HL-60 (cell line): ENCODE measurements around the gene SLC41A3.

Experiments used
- DNase-seq, 2 experiments: peaks; one replicate each; pipeline ENCODE4 v3.0.0-alpha.2; 2010 to 2020; ENCODE audit warnings: low read depth in 1 of 2, low spot score in 1 of 2
- H3K27ac ChIP-seq: fragments of 250-450 bp; sonication (Bioruptor Pico); replicated peaks from 2 replicates; pipeline ENCODE4 v1.5.1; 2020; ENCODE audit warnings: mild to moderate bottlenecking, moderate library complexity
- H3K27me3 ChIP-seq: fragments of 250-450 bp; sonication (Bioruptor Pico); 2 replicates; pipeline ENCODE4 v1.5.1; 2021; ENCODE audit warnings: mild to moderate bottlenecking, moderate library complexity; ENCODE audit not compliant: insufficient read depth, poor library complexity, severe bottlenecking
- H3K4me3 ChIP-seq: replicated peaks from 2 replicates; pipeline ENCODE4 v1.5.1; 2011; ENCODE audit warnings: mild to moderate bottlenecking, control low read depth, low read length; ENCODE audit not compliant: insufficient read depth
- GABPA ChIP-seq: IDR thresholded peaks from 2 replicates; pipeline ENCODE4 v1.6.1; 2012; ENCODE audit warnings: low read depth
- POLR2AphosphoS5 ChIP-seq: IDR thresholded peaks from 2 replicates; pipeline ENCODE4 v1.6.1; 2012; ENCODE audit warnings: low read depth
- REST ChIP-seq: IDR thresholded peaks from 2 replicates; pipeline ENCODE4 v1.6.1; 2012; ENCODE audit warnings: low read depth; ENCODE audit not compliant: insufficient replicate concordance
- SPI1 ChIP-seq: IDR thresholded peaks from 2 replicates; pipeline ENCODE4 v1.6.1; 2012; ENCODE audit warnings: low read depth, mild to moderate bottlenecking, borderline replicate concordance
- TF ChIP-seq, protein P1 (sequence below): IDR thresholded peaks from one replicate; pipeline ENCODE4 v1.5.1; 2011; ENCODE audit warnings: low read length, control low read depth, inconsistent platforms; ENCODE audit not compliant: insufficient read depth

The SLC41A3 gene

GRCh38 chr3:126008219-126008618, 75.7 kb downstream of the SLC41A3 start:
- TF ChIP-seq SPI1 = no peak
- TF ChIP-seq, protein P1, sequence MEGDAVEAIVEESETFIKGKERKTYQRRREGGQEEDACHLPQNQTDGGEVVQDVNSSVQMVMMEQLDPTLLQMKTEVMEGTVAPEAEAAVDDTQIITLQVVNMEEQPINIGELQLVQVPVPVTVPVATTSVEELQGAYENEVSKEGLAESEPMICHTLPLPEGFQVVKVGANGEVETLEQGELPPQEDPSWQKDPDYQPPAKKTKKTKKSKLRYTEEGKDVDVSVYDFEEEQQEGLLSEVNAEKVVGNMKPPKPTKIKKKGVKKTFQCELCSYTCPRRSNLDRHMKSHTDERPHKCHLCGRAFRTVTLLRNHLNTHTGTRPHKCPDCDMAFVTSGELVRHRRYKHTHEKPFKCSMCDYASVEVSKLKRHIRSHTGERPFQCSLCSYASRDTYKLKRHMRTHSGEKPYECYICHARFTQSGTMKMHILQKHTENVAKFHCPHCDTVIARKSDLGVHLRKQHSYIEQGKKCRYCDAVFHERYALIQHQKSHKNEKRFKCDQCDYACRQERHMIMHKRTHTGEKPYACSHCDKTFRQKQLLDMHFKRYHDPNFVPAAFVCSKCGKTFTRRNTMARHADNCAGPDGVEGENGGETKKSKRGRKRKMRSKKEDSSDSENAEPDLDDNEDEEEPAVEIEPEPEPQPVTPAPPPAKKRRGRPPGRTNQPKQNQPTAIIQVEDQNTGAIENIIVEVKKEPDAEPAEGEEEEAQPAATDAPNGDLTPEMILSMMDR = no peak
- TF ChIP-seq REST = no peak
- no peak for DNase-seq
- Histone ChIP-seq H3K27me3 (no peaks in the 10 kb centered on the region), H3K4me3 (no peak overlapping the region), H3K27ac (no peak overlapping the region)

DNA sequence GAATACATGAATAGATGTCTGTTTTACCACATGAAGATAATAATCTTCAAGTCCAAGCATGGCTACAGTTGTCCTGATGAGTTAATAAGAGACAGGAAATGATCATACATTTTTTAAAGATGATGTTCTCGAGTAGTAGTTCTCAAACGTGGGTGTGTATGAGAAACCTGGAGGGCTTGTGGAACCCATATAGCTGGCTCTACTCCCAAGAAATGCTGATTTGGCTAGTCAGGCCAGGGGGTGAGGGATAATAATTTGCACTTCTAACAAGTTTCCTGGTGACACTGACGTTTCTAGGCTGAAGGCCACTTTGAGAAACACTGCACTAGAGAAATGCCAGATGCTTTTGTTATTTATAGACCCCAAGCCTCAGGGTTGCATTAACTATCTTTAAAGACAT, 78.0 kb downstream of the SLC41A3 start:
- no peak overlapping the region for H3K27ac ChIP-seq
- H3K27me3 ChIP-seq = no peaks in the 10 kb centered on the region
- no peak overlapping the region for H3K4me3 ChIP-seq
- TF ChIP-seq, protein P1 = no peak
- TF ChIP-seq GABPA = no peak
- DNase-seq = no peak

- TF ChIP-seq POLR2AphosphoS5 (no peak), REST (no peak), GABPA (no peak), SPI1 (no peak)
- TF ChIP-seq, protein P1 = no peak
- H3K4me3 ChIP-seq = no peak overlapping the region
- H3K27ac ChIP-seq = no peak overlapping the region
These were observed 79.2 kb downstream of the SLC41A3 start for GRCh38 chr3:126004692-126005091.

DNA sequence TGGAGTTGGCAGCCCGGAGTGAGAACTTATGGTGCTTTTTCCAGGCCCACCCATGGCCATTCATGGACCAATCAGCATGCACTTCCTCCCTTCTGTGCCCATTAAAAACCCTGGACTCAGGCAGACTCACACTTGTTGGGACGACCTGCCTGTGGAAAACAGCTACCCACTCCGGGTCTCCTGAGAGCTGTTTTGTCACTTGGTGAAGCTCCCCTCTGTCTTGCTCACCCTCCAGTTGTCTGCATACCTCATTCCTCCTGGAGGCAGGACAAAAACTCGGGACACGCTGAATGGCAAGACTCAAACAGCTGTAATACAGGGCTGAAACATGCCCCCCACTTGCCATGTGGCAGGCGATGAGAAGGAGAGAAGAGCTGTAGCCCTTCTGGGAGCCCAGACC, 79.7 kb downstream of the SLC41A3 start:
- Histone ChIP-seq H3K27ac (no peak overlapping the region), H3K27me3 (no peaks in the 10 kb centered on the region), H3K4me3 (no peak overlapping the region)
- no peak for DNase-seq
- TF ChIP-seq SPI1 (no peak), REST (no peak), GABPA (no peak), POLR2AphosphoS5 (no peak)
- TF ChIP-seq, protein P1 = no peak

More at GRCh38 chr3:126004692-126005091, 79.2 kb downstream of the SLC41A3 start:
- H3K27me3 ChIP-seq = no peaks in the 10 kb centered on the region
- DNase-seq = no peak
